ENCODE measurements around the gene BEND3. TPM values are rescaled to one million over a fixed set of nuclear protein-coding genes. Genes with fewer than 3 reads are reported as not detected.

The BEND3 gene
- total and polyA plus RNA-seq, 9 of the 15 experiments (the other 6 are each of a cell fraction or from before 2014, with no cell fraction given) = 0.64 to 8.4 (median 3.3) TPM

DNA sequence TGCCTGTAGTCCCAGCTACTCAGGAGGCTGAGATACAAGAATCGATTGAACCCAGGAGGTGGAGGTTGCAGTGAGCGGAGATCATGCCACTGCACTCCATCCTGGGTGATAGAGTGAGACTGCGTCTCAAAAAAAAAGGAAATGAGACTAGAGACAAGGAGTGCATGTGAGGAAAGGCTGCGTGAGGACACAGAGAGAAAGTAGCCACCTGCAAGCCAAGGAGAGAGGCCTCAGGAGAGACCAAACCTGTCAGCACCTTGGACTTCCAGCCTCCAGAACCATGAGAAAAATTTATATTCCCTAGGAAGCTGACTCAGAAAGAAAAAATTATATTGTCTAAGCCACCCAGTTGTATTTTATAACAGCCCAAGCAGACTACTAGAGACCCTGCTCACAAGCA, 7.4 kb upstream of the BEND3 start:
- H3K27me3 ChIP-seq (ENCODE audit: control insufficient read depth in 2 of 2, insufficient read depth in 2 of 2, low read length in 2 of 2) = no peaks in the 10 kb centered on the region
- no peaks in the 10 kb centered on the region for H3K79me2 ChIP-seq (ENCODE audit: control insufficient read depth, insufficient read depth, low read length)
- no peak overlapping the region for H3K9ac ChIP-seq (ENCODE audit: insufficient read depth in 1 of 2, low read depth in 2 of 2, low read length in 2 of 2)
- H3K9me1 ChIP-seq (ENCODE audit: control insufficient read depth, insufficient read depth, low read length) = no peaks in the 10 kb centered on the region
- H3K4me3 ChIP-seq = no peak overlapping the region
- H2AFZ ChIP-seq (ENCODE audit: low read depth, low read length) = no peak overlapping the region
- no TSS peak for BruUV-seq (replicated peaks)
- CTCF ChIA-PET (ENCODE audit: low intra/inter-chr PET ratio) = no interaction called here
- no peak for DNase-seq (ENCODE audit: extremely low read depth in 1 of 4, low spot score in 3 of 4)
- peaks cover 8 to 9% of the 10 kb centered on the region in 2 experiments; a peak in 3 of 5 replicates for H3K4me1 ChIP-seq (replicated peaks in 1 of 2; ENCODE audit: control insufficient read depth in 2 of 2, insufficient read depth in 2 of 2, low read length in 2 of 2)
- no peaks in the 10 kb centered on the region for H4K20me1 ChIP-seq (replicated peaks; ENCODE audit: control insufficient read depth, insufficient read depth, low read length)
- in situ Hi-C loops (cut with MboI) (no loop called here), intact Hi-C loops (cut with micrococcal nuclease) (no loop called here)
- 92% methylated on average over 4 of the region's 4 CpGs for WGBS (ENCODE audit: insufficient coverage, low coverage, missing lambda C conversion rate)
- no peak overlapping the region for H3K4me2 ChIP-seq (ENCODE audit: insufficient read depth, low read length)
- no peak for FAIRE-seq
- no peaks in the 10 kb centered on the region for H3K9me3 ChIP-seq (replicated peaks; ENCODE audit: control insufficient read depth, insufficient read depth, low read depth, low read length)
- TF ChIP-seq ZNF583 (CRISPR knock-in tag; IDR thresholded peaks at IDR 0.05) (no peak), ZNF232 (CRISPR knock-in tag; IDR thresholded peaks at IDR 0.05) (no peak), RBM34 (IDR thresholded peaks at IDR 0.05; ENCODE audit: borderline replicate concordance, insufficient read depth, low read length) (no peak), RAD51 (IDR thresholded peaks at IDR 0.05; ENCODE audit: borderline replicate concordance, low read depth) (no peak), PHF20 (IDR thresholded peaks at IDR 0.05; ENCODE audit: partially characterized antibody) (no peak), ZFP30 (CRISPR knock-in tag; IDR thresholded peaks at IDR 0.05; ENCODE audit: borderline replicate concordance) (no peak), NFIC (IDR thresholded peaks at IDR 0.05) (no peak), ZNF175 (CRISPR knock-in tag; IDR thresholded peaks at IDR 0.05; ENCODE audit: low read depth) (no peak), CC2D1A (IDR thresholded peaks at IDR 0.05) (no peak), ZBTB1 (CRISPR knock-in tag; IDR thresholded peaks at IDR 0.05; ENCODE audit: borderline replicate concordance, low read depth) (no peak), FOXA3 (CRISPR knock-in tag; conservative IDR thresholded peaks at IDR 0.05 in 1 of 2, IDR thresholded peaks at IDR 0.05 in 1 of 2) (no peak), ZNF778 (CRISPR knock-in tag; IDR thresholded peaks at IDR 0.05) (no peak), TEAD1 (CRISPR knock-in tag; IDR thresholded peaks at IDR 0.05) (no peak), ETV5 (CRISPR knock-in tag; IDR thresholded peaks at IDR 0.05; ENCODE audit: low read depth) (no peak), TEAD4 (IDR thresholded peaks at IDR 0.05; ENCODE audit: low read length) (no peak), TEAD4 (CRISPR knock-in tag; IDR thresholded peaks at IDR 0.05; ENCODE audit: borderline replicate concordance) (no peak), ZC3H11A (IDR thresholded peaks at IDR 0.05; ENCODE audit: low read depth, low read length) (no peak), ZNF24 (IDR thresholded peaks at IDR 0.05) (no peak)
- H3K27ac ChIP-seq (ENCODE audit: extremely low read depth, low read depth, low read length) = no peak overlapping the region
- no peak for ATAC-seq
- no peaks in the 10 kb centered on the region for H3K36me3 ChIP-seq (ENCODE audit: control insufficient read depth, insufficient read depth, low read length)
- POLR2A ChIA-PET = no interaction called here
